Measurements from ENCODE around the gene TLR5. TPM values are rescaled to one million over a fixed set of nuclear protein-coding genes. Genes with fewer than 3 reads are reported as not detected.

The TLR5 gene
- polyA plus RNA-seq, 1 of the 3 experiments (the other 2 are of a cell fraction) = not detected

- H4K20me1 ChIP-seq (ENCODE audit: insufficient read depth) = no peaks in the 10 kb centered on the region
- no peaks in the 10 kb centered on the region for H3K36me3 ChIP-seq (replicated peaks in 1 of 2; ENCODE audit: control insufficient read depth in 1 of 2, insufficient read depth in 2 of 2, low read length in 1 of 2)
- H3K9me2 ChIP-seq = no peaks in the 10 kb centered on the region
- no peak overlapping the region for H3K4me2 ChIP-seq
- DNase-seq = no peak
- no peaks in the 10 kb centered on the region for H3K9me3 ChIP-seq
- no peaks in the 10 kb centered on the region for H3K79me2 ChIP-seq (ENCODE audit: insufficient read depth)
- WGBS (ENCODE audit: low lambda C conversion rate) = 90% methylated on average over 15 of the region's 15 CpGs
- no peaks in the 10 kb centered on the region for H3F3A ChIP-seq (replicated peaks; ENCODE audit: insufficient read depth)
- H3K4me3 ChIP-seq (ENCODE audit: low read depth in 2 of 2, low read length in 1 of 2) = no peak overlapping the region
- H3K27ac ChIP-seq (ENCODE audit: low read depth in 2 of 2, low read length in 1 of 2) = no peak overlapping the region
- peaks cover 0 to 11% of the 10 kb centered on the region in 2 experiments; a peak in 1 of 4 replicates for H3K4me1 ChIP-seq (ENCODE audit: control insufficient read depth in 1 of 2, insufficient read depth in 2 of 2, low read depth in 1 of 2, low read length in 1 of 2)
- no peak overlapping the region for H3K9ac ChIP-seq
- ChIA-PET POLR2A (no interaction called here), CTCF (interaction anchor here (0.9 to 4.5 kb wide), 3 partner anchors 39 to 293 kb away, joined by 4 to 29 read pairs (median 11); no protein-coding TSS in a partner anchor)
- H2AFZ ChIP-seq (ENCODE audit: low read depth) = no peak overlapping the region
- no peak for TF ChIP-seq CHD2 (IDR thresholded peaks at IDR 0.05; ENCODE audit: low read length, partially characterized antibody)
- no peak for TF ChIP-seq GABPA (IDR thresholded peaks at IDR 0.05; ENCODE audit: low read depth)
- no peak for TF ChIP-seq MEF2A (IDR thresholded peaks at IDR 0.05; ENCODE audit: borderline replicate concordance, low read depth)
- no peak for TF ChIP-seq USF1 (IDR thresholded peaks at IDR 0.05; ENCODE audit: borderline replicate concordance, low read depth)
- no peak for TF ChIP-seq YY1 (IDR thresholded peaks at IDR 0.05; ENCODE audit: low read depth)
- no peak for TF ChIP-seq USF2 (IDR thresholded peaks at IDR 0.05; ENCODE audit: borderline replicate concordance, low read depth, low read length)
- TF ChIP-seq FOXM1 (IDR thresholded peaks at IDR 0.05; ENCODE audit: low read depth) = no peak
- no peak for TF ChIP-seq RFX5 (IDR thresholded peaks at IDR 0.05; ENCODE audit: low read length)
- no peak for TF ChIP-seq TCF12 (IDR thresholded peaks at IDR 0.05)
- TF ChIP-seq RXRA (IDR thresholded peaks at IDR 0.05; ENCODE audit: borderline replicate concordance, low read depth) = no peak
- TF ChIP-seq POLR2AphosphoS5 (IDR thresholded peaks at IDR 0.05; ENCODE audit: low read depth, low read length) = no peak
- H3K27me3 ChIP-seq (ENCODE audit: insufficient read depth) = no peaks in the 10 kb centered on the region; the same call in 1 of the 2 replicates
These were observed 59.2 kb downstream of the TLR5 start for GRCh38 chr1:223083831-223084230.

GRCh38 chr1:223082914-223083313 is 60.1 kb downstream of the TLR5 start:
- Histone ChIP-seq H3K4me2 (no peak overlapping the region), H3K79me2 (ENCODE audit: insufficient read depth) (no peaks in the 10 kb centered on the region), H3K9me3 (no peaks in the 10 kb centered on the region), H3F3A (replicated peaks; ENCODE audit: insufficient read depth) (no peaks in the 10 kb centered on the region), H4K20me1 (ENCODE audit: insufficient read depth) (no peaks in the 10 kb centered on the region), H3K36me3 (replicated peaks in 1 of 2; ENCODE audit: control insufficient read depth in 1 of 2, insufficient read depth in 2 of 2, low read length in 1 of 2) (no peaks in the 10 kb centered on the region), H3K4me1 (ENCODE audit: control insufficient read depth in 1 of 2, insufficient read depth in 2 of 2, low read depth in 1 of 2, low read length in 1 of 2) (peaks cover 0 to 11% of the 10 kb centered on the region in 2 experiments; a peak in 1 of 4 replicates), H2AFZ (ENCODE audit: low read depth) (no peak overlapping the region), H3K9me2 (no peaks in the 10 kb centered on the region), H3K27me3 (ENCODE audit: insufficient read depth) (no peaks in the 10 kb centered on the region; the same call in 1 of the 2 replicates), H3K4me3 (ENCODE audit: low read depth in 2 of 2, low read length in 1 of 2) (no peak overlapping the region), H3K27ac (ENCODE audit: low read depth in 2 of 2, low read length in 1 of 2) (no peak overlapping the region), H3K9ac (no peak overlapping the region)
- TF ChIP-seq MAX (IDR thresholded peaks at IDR 0.05; ENCODE audit: low read depth) (no peak), USF2 (IDR thresholded peaks at IDR 0.05; ENCODE audit: borderline replicate concordance, low read depth, low read length) (no peak), REST (IDR thresholded peaks at IDR 0.05; ENCODE audit: low read depth, low read length) (no peak), EZH2phosphoT487 (IDR thresholded peaks at IDR 0.05; ENCODE audit: borderline replicate concordance, low read depth) (no peak), FOXM1 (IDR thresholded peaks at IDR 0.05; ENCODE audit: low read depth) (no peak), GATA2 (CRISPR knock-in tag; IDR thresholded peaks at IDR 0.05) (no peak)
- DNase-seq = no peak
- ChIA-PET POLR2A (no interaction called here), CTCF (interaction anchor here (0.7 to 4.5 kb wide), 7 partner anchors 7 to 333 kb away, joined by 3 to 29 read pairs (median 11); no protein-coding TSS in a partner anchor)
- 82% methylated on average over 7 of the region's 8 CpGs for WGBS (ENCODE audit: low lambda C conversion rate)
